HG03103 (cell line): ENCODE results near the gene TRIOBP.
A peak's percentile ranks its signal among the peaks of the same experiment; 100 is the strongest.

Experiments
- ATAC-seq: cut with Tn5 transposase; IDR thresholded peaks from one replicate; pipeline ENCODE4 v1.9.1; 2021; ENCODE audit warnings: low read depth; ENCODE audit not compliant: unreplicated experiment

Gene TRIOBP

GRCh38 chr22:37803195-37803638 lies 106.4 kb downstream of the TRIOBP start:
- no peak for ATAC-seq

- no peak for ATAC-seq
These were observed 106.9 kb downstream of the TRIOBP start for GRCh38 chr22:37803639-37804351.

- ATAC-seq, result no peak
These were observed 107.6 kb downstream of the TRIOBP start for GRCh38 chr22:37804352-37804880.

GRCh38 chr22:37804881-37805809 lies 108.3 kb downstream of the TRIOBP start:
- no peak for ATAC-seq

GRCh38 chr22:37805810-37806277 lies 109.0 kb downstream of the TRIOBP start:
- ATAC-seq, result no peak

- no peak for ATAC-seq
These were observed 109.8 kb downstream of the TRIOBP start for GRCh38 chr22:37806409-37807333.

GRCh38 chr22:37807410-37808293 lies 110.8 kb downstream of the TRIOBP start, which contains the start of gene GCAT:
GCAT (plus strand) TSS chr22:37807934; CDS start chr22:37807968, 34 bp downstream.
- ATAC-seq, result peak; percentile 86

GRCh38 chr22:37808294-37808657 lies 111.4 kb downstream of the TRIOBP start:
- no peak for ATAC-seq

- ATAC-seq, result no peak
These were observed 113.0 kb downstream of the TRIOBP start for GRCh38 chr22:37809672-37810333.

GRCh38 chr22:37811867-37812266 lies 115.0 kb downstream of the TRIOBP start:
- ATAC-seq, result no peak

GRCh38 chr22:37812869-37813678 lies 116.2 kb downstream of the TRIOBP start:
- ATAC-seq, result no peak

- ATAC-seq, result no peak
These were observed 118.7 kb downstream of the TRIOBP start for GRCh38 chr22:37815593-37815992.

GRCh38 chr22:37816543-37817180 lies 119.8 kb downstream of the TRIOBP start:
- ATAC-seq, result no peak

- peak; percentile 52 for ATAC-seq
These were observed 121.0 kb downstream of the TRIOBP start for GRCh38 chr22:37817705-37818408.

GRCh38 chr22:37818409-37819104 lies 121.7 kb downstream of the TRIOBP start:
- ATAC-seq, result no peak

GRCh38 chr22:37819105-37819433 lies 122.2 kb downstream of the TRIOBP start:
- ATAC-seq, result no peak
